Measurements from ENCODE around the gene TRAPPC11. TPM values are rescaled to one million over a fixed set of nuclear protein-coding genes. Genes with fewer than 3 reads are reported as not detected.
"Not testable (repeated sequence)": the region's sequence is repeated elsewhere in the genome, so short reads cannot be mapped to it uniquely, and the experiment has no call there.

TRAPPC11 gene
- 48.1 and 63.6 TPM in 2 replicates for total RNA-seq

- peak; percentile 95 for DNase-seq (ENCODE audit: low read depth)
These were observed at the start of gene TRAPPC11, which contains the start of gene RWDD4 for GRCh38 chr4:183659029-183659871. Gene TRAPPC11 (plus strand): TSS chr4:183659293. CDS start chr4:183663868, 4,575 bp downstream. Gene RWDD4 (minus strand): TSS chr4:183659185. CDS start chr4:183658952, 233 bp downstream.

- DNase-seq (ENCODE audit: low read depth) = peak; percentile 22
These were observed 49.1 kb upstream of the TRAPPC11 start for GRCh38 chr4:183610033-183610432.

- DNase-seq (ENCODE audit: low read depth) = no peak
These were observed 48.5 kb upstream of the TRAPPC11 start for GRCh38 chr4:183610613-183611012.

- no peak for DNase-seq (ENCODE audit: low read depth)
These were observed 47.8 kb upstream of the TRAPPC11 start for GRCh38 chr4:183611210-183611830.

GRCh38 chr4:183612329-183613250, 46.5 kb upstream of the TRAPPC11 start:
- no peak for DNase-seq (ENCODE audit: low read depth)

- DNase-seq (ENCODE audit: low read depth) = no peak
These were observed 42.0 kb upstream of the TRAPPC11 start for GRCh38 chr4:183617075-183617474.

- peak; percentile 92 for DNase-seq (ENCODE audit: low read depth)
These were observed 40.4 kb upstream of the TRAPPC11 start for GRCh38 chr4:183618681-183619080.

- no peak for DNase-seq (ENCODE audit: low read depth)
These were observed 38.7 kb upstream of the TRAPPC11 start for GRCh38 chr4:183620421-183620820.

- no peak for DNase-seq (ENCODE audit: low read depth)
These were observed 37.2 kb upstream of the TRAPPC11 start for GRCh38 chr4:183621875-183622274.

GRCh38 chr4:183624548-183624947, 34.5 kb upstream of the TRAPPC11 start:
- DNase-seq (ENCODE audit: low read depth) = no peak

GRCh38 chr4:183626168-183626567, 32.9 kb upstream of the TRAPPC11 start:
- DNase-seq (ENCODE audit: low read depth) = no peak

GRCh38 chr4:183627286-183627685, 31.8 kb upstream of the TRAPPC11 start:
- not testable (repeated sequence) for DNase-seq (ENCODE audit: low read depth)

- no peak for DNase-seq (ENCODE audit: low read depth)
These were observed 31.0 kb upstream of the TRAPPC11 start for GRCh38 chr4:183627979-183628588.

- DNase-seq (ENCODE audit: low read depth) = no peak
These were observed 27.4 kb upstream of the TRAPPC11 start for GRCh38 chr4:183631577-183632198.

- DNase-seq (ENCODE audit: low read depth) = no peak
These were observed 26.4 kb upstream of the TRAPPC11 start for GRCh38 chr4:183632689-183633088.

- no peak for DNase-seq (ENCODE audit: low read depth)
These were observed 25.4 kb upstream of the TRAPPC11 start for GRCh38 chr4:183633476-183634400.

- no peak for DNase-seq (ENCODE audit: low read depth)
These were observed 23.8 kb upstream of the TRAPPC11 start for GRCh38 chr4:183635321-183635720.

- DNase-seq (ENCODE audit: low read depth) = no peak
These were observed 23.4 kb upstream of the TRAPPC11 start for GRCh38 chr4:183635741-183636140.

- no peak for DNase-seq (ENCODE audit: low read depth)
These were observed 22.6 kb upstream of the TRAPPC11 start for GRCh38 chr4:183636503-183636902.

- no peak for DNase-seq (ENCODE audit: low read depth)
These were observed 22.2 kb upstream of the TRAPPC11 start for GRCh38 chr4:183636923-183637322.

Measured in renal cortical epithelial cell (primary cell).